ENCODE data around the gene RAB14.

The RAB14 gene

GRCh38 chr9:121220996-121221663 lies 19.5 kb upstream of the RAB14 start:
- in situ Hi-C loops (cut with MboI; ENCODE audit: low sequenced_read_pairs) = loop anchor here (10.0 kb wide), 2 partner anchors 64 to 154 kb away; partner anchors contain the start of gene STOM

DNA sequence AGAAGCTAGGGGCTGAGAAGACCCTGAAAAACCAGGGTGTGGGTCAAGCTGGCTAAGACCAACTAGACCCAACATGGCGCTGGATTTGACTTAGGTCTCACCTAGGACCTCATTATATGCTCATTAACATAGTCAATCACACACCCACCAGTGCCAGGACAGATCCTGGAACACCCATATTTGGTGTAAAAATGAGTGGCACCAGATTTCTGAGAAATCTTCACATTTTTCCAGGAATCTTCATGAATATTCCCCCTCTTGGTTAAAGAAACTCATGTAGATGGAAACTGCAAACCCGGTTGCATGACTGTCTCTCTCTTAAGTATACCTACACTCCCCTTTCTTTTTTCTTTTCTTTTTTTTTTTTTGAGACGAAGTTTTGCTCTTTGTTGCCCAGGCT lies 17.9 kb upstream of the RAB14 start:
- in situ Hi-C loops (cut with MboI; ENCODE audit: low sequenced_read_pairs) = loop anchor here (10.0 kb wide), 1 partner anchor 175 kb away; no protein-coding TSS in a partner anchor

GRCh38 chr9:121218357-121219027 lies 16.8 kb upstream of the RAB14 start:
- in situ Hi-C loops (cut with MboI; ENCODE audit: low sequenced_read_pairs) = loop anchor here (10.0 kb wide), 1 partner anchor 176 kb away; no protein-coding TSS in a partner anchor

DNA sequence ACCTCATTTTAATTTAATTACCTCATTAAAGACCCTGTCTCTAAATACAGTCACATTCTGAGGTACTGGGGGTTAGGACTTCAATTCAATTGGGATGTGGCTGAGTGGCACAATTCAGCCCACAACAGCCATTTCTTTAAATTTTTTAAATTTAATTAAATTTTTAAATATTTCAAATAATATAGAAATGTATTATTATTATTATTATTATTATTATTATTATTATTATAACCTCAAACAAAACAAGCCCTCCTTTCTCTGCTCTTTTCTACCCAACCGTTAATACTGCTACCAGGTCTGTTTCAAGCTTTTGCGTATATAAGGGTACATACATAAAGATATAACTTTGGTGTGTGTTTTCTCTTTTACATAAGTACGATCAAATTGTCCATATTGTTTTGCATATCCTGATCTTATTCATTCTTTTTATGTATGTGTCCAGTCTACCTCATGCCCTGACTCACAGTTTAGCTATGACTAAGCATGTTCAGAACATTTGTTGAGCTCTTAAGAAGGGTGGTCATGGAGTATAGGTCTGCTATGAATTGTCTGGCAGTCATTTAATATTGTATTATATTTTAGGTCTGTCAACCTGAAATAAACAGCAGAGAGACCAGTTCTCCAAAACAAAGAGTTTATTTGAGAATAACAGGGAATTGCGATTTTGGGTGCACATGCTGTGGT lies 16.1 kb upstream of the RAB14 start:
- in situ Hi-C loops (cut with MboI; ENCODE audit: low sequenced_read_pairs) = loop anchor here (10.0 kb wide), 1 partner anchor 177 kb away; no protein-coding TSS in a partner anchor

DNA sequence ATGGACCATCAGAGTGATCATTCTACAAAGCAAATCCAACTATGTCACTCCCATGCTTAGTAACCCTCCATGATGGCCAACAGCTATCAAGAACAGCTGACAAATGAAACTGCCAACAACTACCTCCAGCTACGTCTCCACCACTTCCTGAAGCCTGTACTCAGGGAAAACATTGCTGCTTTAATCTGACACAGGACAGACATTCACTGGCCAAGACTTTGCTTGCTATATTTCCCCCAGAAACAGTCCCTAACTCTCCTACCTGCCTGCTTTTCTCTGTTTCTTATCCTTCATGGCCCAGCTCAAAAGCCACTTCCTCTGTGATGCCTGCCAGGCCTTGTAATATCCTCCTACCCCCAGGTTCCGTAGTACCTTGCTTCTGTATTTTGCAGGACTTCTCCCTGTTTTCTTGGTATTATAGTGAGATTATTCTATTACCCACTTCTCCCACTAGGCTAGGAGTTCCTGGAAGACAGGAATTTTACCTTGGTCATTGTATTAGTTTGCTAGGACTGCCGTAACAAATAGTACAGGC lies 14.7 kb upstream of the RAB14 start:
- in situ Hi-C loops (cut with MboI; ENCODE audit: low sequenced_read_pairs) = loop anchor here (10.0 kb wide), 1 partner anchor 178 kb away; no protein-coding TSS in a partner anchor

DNA sequence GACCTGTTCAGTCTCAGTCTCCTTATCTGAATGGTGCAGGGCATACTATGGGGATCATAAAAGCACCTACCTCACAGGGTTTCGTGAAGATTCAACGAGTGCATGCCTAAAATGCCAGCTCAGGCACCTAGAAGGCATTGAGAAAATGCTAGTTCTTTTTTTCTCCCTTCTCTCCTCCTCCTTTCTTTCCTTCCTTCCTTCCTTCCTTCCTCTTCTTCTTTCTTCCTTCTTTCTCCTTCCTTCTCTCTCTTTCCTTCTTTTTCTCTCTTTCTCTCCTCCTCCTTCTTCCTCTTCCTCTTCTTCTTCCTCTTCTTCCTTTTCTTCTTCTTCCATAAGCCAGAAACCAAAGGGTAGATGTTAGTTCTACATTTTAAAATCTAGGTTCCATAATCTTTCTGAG lies 12.3 kb upstream of the RAB14 start:
- in situ Hi-C loops (cut with MboI; ENCODE audit: low sequenced_read_pairs) = loop anchor here (10.0 kb wide), 1 partner anchor 181 kb away; no protein-coding TSS in a partner anchor

DNA sequence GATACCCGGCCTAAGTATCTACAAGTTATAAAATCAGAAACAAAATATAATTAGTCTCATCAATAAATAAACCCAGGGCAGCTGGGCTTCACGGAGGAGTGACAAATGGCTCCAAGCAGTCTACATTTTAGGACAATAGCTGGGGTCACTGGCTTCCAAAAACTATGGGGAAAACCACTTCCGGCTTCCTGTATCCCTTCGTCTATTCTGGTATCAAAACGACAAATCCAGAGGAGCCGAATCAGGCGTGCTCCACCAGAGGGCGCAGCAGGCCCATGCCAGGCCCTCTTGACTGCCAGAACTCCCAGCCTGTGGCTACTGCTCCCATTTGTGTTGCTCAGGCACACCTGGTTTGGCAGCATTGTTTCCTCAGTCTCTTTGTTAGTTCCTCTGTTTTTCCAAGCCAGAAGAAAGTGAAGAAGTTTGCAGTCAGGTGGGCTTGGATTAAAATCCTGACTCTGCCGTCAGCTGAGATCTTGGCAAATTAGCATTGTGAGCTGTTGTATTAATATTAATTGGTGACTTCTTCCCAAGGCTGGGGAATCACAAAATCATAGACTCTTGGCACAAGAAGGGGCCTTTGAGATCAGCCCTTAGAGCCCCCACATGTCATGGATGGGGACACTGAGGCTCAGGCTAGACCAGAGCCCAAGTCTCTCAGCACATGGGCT lies 11.6 kb upstream of the RAB14 start:
- in situ Hi-C loops (cut with MboI; ENCODE audit: low sequenced_read_pairs) = loop anchor here (10.0 kb wide), 1 partner anchor 182 kb away; no protein-coding TSS in a partner anchor

GRCh38 chr9:121210536-121210935 lies 8.9 kb upstream of the RAB14 start:
- in situ Hi-C loops (cut with MboI; ENCODE audit: low sequenced_read_pairs) = loop anchor here (10.0 kb wide), 1 partner anchor 184 kb away; no protein-coding TSS in a partner anchor

DNA sequence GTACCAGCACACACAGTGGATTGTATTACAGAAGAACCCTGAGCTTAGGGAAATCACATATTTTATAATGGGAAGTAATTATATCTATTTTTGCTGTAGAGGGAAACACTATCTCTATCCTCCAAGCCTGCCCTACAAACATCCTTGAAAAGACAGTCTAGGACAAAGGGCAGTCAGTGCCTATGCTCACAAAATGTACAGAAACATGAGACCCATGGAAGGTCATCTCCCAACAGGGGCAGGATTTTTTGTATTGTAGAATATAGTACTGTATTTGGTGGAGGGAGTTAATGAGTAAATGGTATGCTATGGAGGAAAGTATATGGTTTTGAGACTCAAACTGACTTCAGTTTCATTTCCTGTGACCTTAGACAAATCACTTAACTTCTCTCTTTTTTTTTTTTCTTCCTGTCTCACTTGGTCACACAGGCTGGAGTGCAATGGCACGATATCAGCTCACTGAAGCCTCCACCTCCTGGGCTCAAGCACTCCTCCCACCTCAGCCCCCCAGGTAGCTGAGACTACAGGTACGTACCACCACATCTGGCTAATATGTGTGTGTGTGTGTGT lies 5.8 kb upstream of the RAB14 start:
- in situ Hi-C loops (cut with MboI; ENCODE audit: low sequenced_read_pairs) = no loop called here

DNA sequence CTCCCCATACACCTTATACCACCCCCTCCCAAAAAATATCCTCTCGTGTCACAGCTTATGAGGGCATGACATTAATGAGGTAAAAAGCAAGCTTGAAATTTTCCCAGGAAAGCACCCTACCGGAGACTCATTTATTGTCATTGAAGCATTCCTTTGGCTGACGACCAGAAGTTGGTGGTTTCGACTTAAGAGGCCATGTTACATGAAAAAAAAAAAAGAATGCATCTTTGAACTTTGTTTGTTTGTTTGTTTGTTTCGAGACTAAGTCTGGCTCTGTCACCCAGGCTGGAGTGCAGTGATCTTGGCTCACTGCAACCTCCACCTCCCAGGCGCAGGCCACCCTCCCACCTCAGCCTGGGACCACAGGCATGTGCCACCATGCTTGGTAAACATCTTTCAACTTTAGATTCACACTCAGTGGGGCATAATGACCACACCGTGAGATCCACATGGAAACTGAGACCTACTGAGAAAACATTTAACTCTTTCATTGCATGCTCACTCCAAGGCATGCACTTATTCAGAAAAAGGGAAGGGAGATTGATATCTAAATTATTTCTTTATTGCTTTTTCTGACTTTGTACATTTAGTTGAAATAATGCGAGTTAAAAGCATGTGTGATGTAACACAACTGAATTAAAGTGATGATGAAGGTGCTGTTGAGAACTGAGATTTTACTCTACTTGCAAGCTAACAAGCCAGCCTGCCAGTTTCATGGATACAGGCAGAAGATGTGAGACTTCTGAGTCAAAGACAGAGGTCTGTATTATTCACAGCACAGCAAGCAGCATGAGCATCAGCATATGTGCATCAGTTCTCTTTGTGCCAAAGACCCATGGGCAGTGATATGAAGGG lies 5.1 kb upstream of the RAB14 start:
- in situ Hi-C loops (cut with MboI; ENCODE audit: low sequenced_read_pairs) = no loop called here

- in situ Hi-C loops (cut with MboI; ENCODE audit: low sequenced_read_pairs) = no loop called here
Observed at GRCh38 chr9:121204611-121205010, 2.9 kb upstream of the RAB14 start.

GRCh38 chr9:121204121-121204520 lies 2.5 kb upstream of the RAB14 start:
- in situ Hi-C loops (cut with MboI; ENCODE audit: low sequenced_read_pairs) = no loop called here

- in situ Hi-C loops (cut with MboI; ENCODE audit: low sequenced_read_pairs) = no loop called here
Observed at GRCh38 chr9:121201045-121201737, 478 bp downstream of the RAB14 start.

GRCh38 chr9:121200356-121200755 lies 1.3 kb downstream of the RAB14 start:
- in situ Hi-C loops (cut with MboI; ENCODE audit: low sequenced_read_pairs) = no loop called here

- in situ Hi-C loops (cut with MboI; ENCODE audit: low sequenced_read_pairs) = no loop called here
Observed at GRCh38 chr9:121199921-121200320, 1.7 kb downstream of the RAB14 start.

DNA sequence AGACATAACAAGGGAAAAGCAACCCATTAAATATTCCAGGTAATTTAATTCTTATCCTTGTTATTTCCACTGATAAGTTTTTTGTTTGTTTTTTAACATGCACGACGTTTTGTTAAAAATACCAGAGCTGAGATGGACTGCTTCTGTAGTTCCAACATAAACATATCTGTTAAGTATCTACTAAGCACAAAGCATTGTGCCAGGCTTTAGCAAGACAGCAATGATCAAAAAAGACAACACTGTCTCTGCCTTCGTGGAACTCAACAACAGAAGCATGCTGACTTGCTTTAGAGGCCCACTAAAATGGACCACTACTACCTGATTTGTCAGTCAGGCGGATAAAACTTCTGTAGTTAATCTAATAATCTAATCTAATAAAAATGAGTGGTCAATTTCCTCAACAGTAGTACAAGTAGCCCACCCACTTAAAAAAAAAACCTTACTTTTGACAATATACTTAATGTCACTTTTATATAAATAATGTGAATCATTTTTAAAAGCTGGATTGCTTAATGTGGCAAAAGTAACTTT lies 3.1 kb downstream of the RAB14 start:
- in situ Hi-C loops (cut with MboI; ENCODE audit: low sequenced_read_pairs) = no loop called here

GRCh38 chr9:121197132-121197531 lies 4.5 kb downstream of the RAB14 start:
- in situ Hi-C loops (cut with MboI; ENCODE audit: low sequenced_read_pairs) = no loop called here

GRCh38 chr9:121196389-121196788 lies 5.3 kb downstream of the RAB14 start:
- in situ Hi-C loops (cut with MboI; ENCODE audit: low sequenced_read_pairs) = no loop called here

- in situ Hi-C loops (cut with MboI; ENCODE audit: low sequenced_read_pairs) = no loop called here
Observed at GRCh38 chr9:121194730-121195129, 6.9 kb downstream of the RAB14 start.
